ENCODE measurements around the gene UGT1A5.

The UGT1A5 gene

DNA sequence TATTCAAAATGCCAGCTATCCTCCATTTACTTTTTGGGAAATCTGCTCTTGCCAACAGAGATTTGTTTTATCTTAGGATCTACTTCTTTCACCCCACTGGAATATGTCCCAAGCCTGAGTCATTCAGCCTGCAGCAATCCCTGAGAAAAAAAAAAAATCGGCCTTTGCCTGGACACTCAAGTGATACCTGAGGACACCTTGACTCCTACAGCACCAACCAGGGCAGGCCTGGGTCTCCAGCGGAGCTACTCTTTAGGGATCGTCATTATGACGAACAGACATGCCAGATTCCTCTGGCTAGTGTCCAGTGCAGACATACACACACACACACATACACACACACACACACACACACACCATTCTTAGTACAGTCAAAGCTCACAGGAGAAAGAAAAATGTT, 22.3 kb upstream of the UGT1A5 start:
- TF ChIP-seq, protein P1, sequence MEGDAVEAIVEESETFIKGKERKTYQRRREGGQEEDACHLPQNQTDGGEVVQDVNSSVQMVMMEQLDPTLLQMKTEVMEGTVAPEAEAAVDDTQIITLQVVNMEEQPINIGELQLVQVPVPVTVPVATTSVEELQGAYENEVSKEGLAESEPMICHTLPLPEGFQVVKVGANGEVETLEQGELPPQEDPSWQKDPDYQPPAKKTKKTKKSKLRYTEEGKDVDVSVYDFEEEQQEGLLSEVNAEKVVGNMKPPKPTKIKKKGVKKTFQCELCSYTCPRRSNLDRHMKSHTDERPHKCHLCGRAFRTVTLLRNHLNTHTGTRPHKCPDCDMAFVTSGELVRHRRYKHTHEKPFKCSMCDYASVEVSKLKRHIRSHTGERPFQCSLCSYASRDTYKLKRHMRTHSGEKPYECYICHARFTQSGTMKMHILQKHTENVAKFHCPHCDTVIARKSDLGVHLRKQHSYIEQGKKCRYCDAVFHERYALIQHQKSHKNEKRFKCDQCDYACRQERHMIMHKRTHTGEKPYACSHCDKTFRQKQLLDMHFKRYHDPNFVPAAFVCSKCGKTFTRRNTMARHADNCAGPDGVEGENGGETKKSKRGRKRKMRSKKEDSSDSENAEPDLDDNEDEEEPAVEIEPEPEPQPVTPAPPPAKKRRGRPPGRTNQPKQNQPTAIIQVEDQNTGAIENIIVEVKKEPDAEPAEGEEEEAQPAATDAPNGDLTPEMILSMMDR (IDR thresholded peaks at IDR 0.05; ENCODE audit: unreplicated experiment in 3 of 3), result no peak
- Mint-ChIP-seq H3K27ac (no peak overlapping the region), H3K36me3 (ENCODE audit: low read depth) (no peaks in the 10 kb centered on the region), H3K4me3 (no peak overlapping the region), H3K27me3 (ENCODE audit: low read depth) (peaks cover 5% of the 10 kb centered on the region), H3K4me1 (no peaks in the 10 kb centered on the region), H3K9me3 (no peaks in the 10 kb centered on the region)

- Mint-ChIP-seq H3K9me3 (no peaks in the 10 kb centered on the region), H3K4me1 (no peaks in the 10 kb centered on the region), H3K4me3 (no peak overlapping the region), H3K36me3 (ENCODE audit: low read depth) (no peaks in the 10 kb centered on the region), H3K27ac (peak overlapping the region; percentile 14 to 55 (median 31)), H3K27me3 (ENCODE audit: low read depth) (peaks cover 1% of the 10 kb centered on the region)
- TF ChIP-seq, protein P1 (IDR thresholded peaks at IDR 0.05; ENCODE audit: unreplicated experiment in 3 of 3), result no peak
These were observed 21.0 kb upstream of the UGT1A5 start for GRCh38 chr2:233691443-233692433.

- Mint-ChIP-seq H3K27ac (peak within 1 kb of the TSS; percentile 14 to 55 (median 31)), H3K4me1 (no peaks in the 10 kb centered on the region), H3K27me3 (ENCODE audit: low read depth) (no peaks in the 10 kb centered on the region), H3K36me3 (ENCODE audit: low read depth) (no peaks in the 10 kb centered on the region), H3K9me3 (no peaks in the 10 kb centered on the region), H3K4me3 (no peak within 1 kb of the TSS)
- TF ChIP-seq, protein P1 (IDR thresholded peaks at IDR 0.05; ENCODE audit: unreplicated experiment in 3 of 3), result no peak
These were observed 20.1 kb upstream of the UGT1A5 start, which contains the start of gene UGT1A6 for GRCh38 chr2:233692648-233693047. TSS of gene UGT1A6 (plus strand) at chr2:233692890. CDS start at chr2:233693005, 115 bp downstream.

DNA sequence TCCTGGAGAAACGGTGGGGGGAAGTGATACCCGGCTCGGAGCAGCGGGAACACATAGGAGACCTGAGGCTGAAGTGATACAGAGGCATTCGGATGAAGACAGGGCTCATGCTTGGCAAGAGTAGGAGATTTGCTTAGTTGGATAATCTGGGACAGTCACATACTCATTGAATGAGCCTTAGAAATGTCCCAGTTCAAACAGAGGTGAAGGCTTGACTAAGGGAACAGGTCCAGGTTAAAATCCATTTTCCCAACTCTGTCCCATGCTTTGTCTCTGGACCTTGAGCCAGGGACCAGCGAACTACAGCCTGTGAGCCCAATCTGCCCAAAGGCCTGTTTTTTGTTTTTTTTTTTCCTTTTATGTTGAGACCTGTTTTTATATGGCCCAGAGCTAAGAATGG, 18.7 kb upstream of the UGT1A5 start:
- Mint-ChIP-seq H3K27ac (no peak overlapping the region), H3K36me3 (ENCODE audit: low read depth) (no peaks in the 10 kb centered on the region), H3K4me1 (no peaks in the 10 kb centered on the region), H3K9me3 (no peaks in the 10 kb centered on the region), H3K27me3 (ENCODE audit: low read depth) (no peaks in the 10 kb centered on the region), H3K4me3 (no peak overlapping the region)
- TF ChIP-seq, protein P1 (IDR thresholded peaks at IDR 0.05; ENCODE audit: unreplicated experiment in 3 of 3), result no peak

DNA sequence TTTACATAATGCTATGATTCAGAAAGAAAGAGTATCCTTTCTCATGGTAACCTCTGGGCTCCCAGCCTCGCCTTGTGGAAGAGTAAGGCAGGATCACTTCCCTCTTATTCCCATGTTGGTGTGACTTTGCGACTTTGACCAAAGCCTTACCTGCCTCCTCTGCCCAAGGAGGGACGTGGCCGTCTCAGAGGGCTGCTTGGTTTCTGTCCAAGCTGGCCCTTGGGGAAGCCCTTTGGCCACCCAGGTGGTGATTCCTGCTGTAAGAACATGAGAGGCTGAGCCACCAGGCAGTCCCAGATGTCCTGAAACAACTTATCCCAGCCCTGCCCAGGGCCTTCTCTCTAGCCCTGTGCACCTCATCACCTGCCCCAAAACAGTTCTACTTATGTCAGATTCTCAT, 14.0 kb upstream of the UGT1A5 start:
- TF ChIP-seq, protein P1 (IDR thresholded peaks at IDR 0.05; ENCODE audit: unreplicated experiment in 3 of 3), result no peak
- no peaks in the 10 kb centered on the region for H3K4me1 Mint-ChIP-seq
- H3K4me3 Mint-ChIP-seq, result no peak overlapping the region
- no peaks in the 10 kb centered on the region for H3K27me3 Mint-ChIP-seq (ENCODE audit: low read depth)
- H3K36me3 Mint-ChIP-seq (ENCODE audit: low read depth), result no peaks in the 10 kb centered on the region
- H3K9me3 Mint-ChIP-seq, result peaks cover 5% of the 10 kb centered on the region
- no peak overlapping the region for H3K27ac Mint-ChIP-seq
